HCT116 (cell line): ENCODE measurements around the gene COL26A1. TPM values are rescaled to one million over a fixed set of nuclear protein-coding genes. Genes with fewer than 3 reads are reported as not detected.
A peak's percentile ranks its signal among the peaks of the same experiment; 100 is the strongest.

Source experiments
- ATAC-seq: fragments of 200-7000 bp; cut with Tn5 transposase; 2 replicates; pipeline ENCODE4 v1.9.1; 2020; ENCODE audit warnings: mild to moderate bottlenecking, moderate library complexity
- BruUV-seq: library from RNA; stranded (reverse); fragments of 400-500 nt; replicated peaks from 2 replicates; lab custom pipeline; 2021; lab: Mats Ljungman, UMichigan
- CTCF ChIA-PET: fragments of 300-600 bp; sonication (Branson Sonifier 250); formaldehyde crosslinking; loops from one replicate; lab custom pipeline; 2021; ENCODE audit warnings: antibody characterized with exemption; lab: Charles Lee
- POLR2A ChIA-PET: fragments of 300-600, 350-600 bp; sonication (Branson Sonifier 250); formaldehyde crosslinking; loops from one replicate; lab custom pipeline; 2021; ENCODE audit warnings: antibody characterized with exemption; lab: Charles Lee
- RAD21 ChIA-PET, 2 experiments: fragments of 300-600 bp; sonication (Branson Sonifier 250); formaldehyde crosslinking; loops; one replicate each; lab custom pipeline; 2023; ENCODE audit warnings: low total read pairs in 2 of 2; ENCODE audit not compliant: uncharacterized antibody in 2 of 2, unreplicated experiment in 2 of 2, low non-redundant PET in 1 of 2; lab: Charles Lee
- DNase-seq: peaks from one replicate; pipeline ENCODE4 v3.0.0-alpha.2; 2010; ENCODE audit warnings: low read depth, low spot score
- H2AFZ ChIP-seq: fragments of 200-600 bp; shearing (Covaris generic), sonication (generic); 2 replicates; pipeline ENCODE4 v1.6.1; 2017; ENCODE audit warnings: low read depth, mixed run types, mixed read lengths, antibody characterized with exemption, low read length; ENCODE audit not compliant: poor library complexity, severe bottlenecking
- H3K27ac ChIP-seq: 2 replicates; pipeline ENCODE4 v1.5.1; 2012; ENCODE audit warnings: low read depth, low read length
- H3K27me3 ChIP-seq: fragments of 200-600 bp; sonication (generic); 2 replicates; pipeline ENCODE4 v1.6.1; 2016; ENCODE audit warnings: mixed run types, low read length, mixed read lengths; ENCODE audit not compliant: insufficient read depth
- H3K36me3 ChIP-seq, 2 experiments: fragments of 200-500 bp in 1 of 2; fragments of 200-600 bp in 1 of 2; sonication (Bioruptor generic) in 1 of 2; sonication (generic) in 1 of 2; 2 replicates each; pipeline versions ENCODE4 v1.5.1 to v1.6.1; 2014 to 2016; ENCODE audit warnings: low read length in 2 of 2, inconsistent platforms in 1 of 2, mixed read lengths in 1 of 2, mixed run types in 1 of 2; ENCODE audit not compliant: insufficient read depth in 2 of 2, control insufficient read depth in 1 of 2
- H3K4me1 ChIP-seq, 2 experiments: fragments of 200-600 bp in 1 of 2; sonication (generic) in 1 of 2; 2 replicates each; pipeline versions ENCODE4 v1.5.1 to v1.6.1; 2012 to 2017; ENCODE audit warnings: low read length in 2 of 2, inconsistent platforms in 1 of 2, mild to moderate bottlenecking in 1 of 2, mixed read lengths in 1 of 2, mixed run types in 1 of 2, moderate library complexity in 1 of 2; ENCODE audit not compliant: insufficient read depth in 2 of 2, control insufficient read depth in 1 of 2
- H3K4me2 ChIP-seq: fragments of 200-600 bp; sonication (generic); 2 replicates; pipeline ENCODE4 v1.6.1; 2017; ENCODE audit warnings: mixed run types, low read length, mixed read lengths
- H3K4me3 ChIP-seq, 2 experiments: fragments of 200-600 bp in 1 of 2; sonication (generic) in 1 of 2; replicated peaks in 1 of 2; 2 replicates each; pipeline ENCODE4 v1.5.1; 2011 to 2016; ENCODE audit warnings: low read length in 2 of 2, control low read depth in 1 of 2, low read depth in 1 of 2, mild to moderate bottlenecking in 1 of 2, mixed read lengths in 1 of 2, mixed run types in 1 of 2
- H3K79me2 ChIP-seq: fragments of 200-600 bp; sonication (generic); 2 replicates; pipeline ENCODE4 v1.6.1; 2017; ENCODE audit warnings: mild to moderate bottlenecking, mixed run types, low read length, moderate library complexity, mixed read lengths; ENCODE audit not compliant: insufficient read depth
- H3K9ac ChIP-seq: fragments of 200-600 bp; sonication (generic); 2 replicates; pipeline ENCODE4 v1.6.1; 2016; ENCODE audit warnings: low read length, mixed read lengths
- H3K9me2 ChIP-seq: fragments of 200-600 bp; sonication (generic), shearing (Covaris generic); 2 replicates; pipeline ENCODE4 v1.6.1; 2017; ENCODE audit warnings: mixed run types, mild to moderate bottlenecking, moderate library complexity; ENCODE audit not compliant: insufficient read depth
- H3K9me3 ChIP-seq, 2 experiments: fragments of 200-500 bp in 1 of 2; fragments of 200-600 bp in 1 of 2; sonication (Bioruptor generic) in 1 of 2; sonication (generic) in 1 of 2; 2 replicates each; pipeline ENCODE4 v1.6.1; 2014 to 2017; ENCODE audit warnings: low read length in 2 of 2, mixed read lengths in 2 of 2, inconsistent platforms in 1 of 2, low read depth in 1 of 2, mild to moderate bottlenecking in 1 of 2, mixed run types in 1 of 2, moderate library complexity in 1 of 2; ENCODE audit not compliant: control insufficient read depth in 1 of 2, insufficient read depth in 1 of 2
- H4K20me1 ChIP-seq: fragments of 200-600 bp; sonication (generic), shearing (Covaris generic); 2 replicates; pipeline ENCODE4 v1.6.1; 2017; ENCODE audit warnings: mixed run types, mild to moderate bottlenecking, moderate library complexity; ENCODE audit not compliant: insufficient read depth
- ATF3 ChIP-seq: IDR thresholded peaks from 2 replicates; pipeline ENCODE4 v1.6.1; 2012
- CTCF ChIP-seq, 3 experiments: fragments of 200-600 bp in 1 of 3; sonication (generic) in 1 of 3; IDR thresholded peaks in 2 of 3; conservative IDR thresholded peaks in 1 of 3; 2 replicates each; pipeline ENCODE4 v1.5.1; 2012 to 2017; ENCODE audit warnings: low read depth in 2 of 3, low read length in 2 of 3, antibody characterized with exemption in 1 of 3, borderline replicate concordance in 1 of 3, control low read depth in 1 of 3, mild to moderate bottlenecking in 1 of 3, mixed read lengths in 1 of 3, mixed run types in 1 of 3, moderate library complexity in 1 of 3; ENCODE audit not compliant: insufficient read depth in 1 of 3
- EGR1 ChIP-seq: IDR thresholded peaks from 2 replicates; pipeline ENCODE4 v1.6.1; 2012; ENCODE audit warnings: low read depth
- EZH2 ChIP-seq: fragments of 200-600 bp; sonication (generic); IDR thresholded peaks from 2 replicates; pipeline ENCODE4 v1.6.1; 2017; ENCODE audit warnings: antibody characterized with exemption, mixed run types
- FOSL1 ChIP-seq: IDR thresholded peaks from 2 replicates; pipeline ENCODE4 v1.6.1; 2012; ENCODE audit warnings: low read depth
- JUND ChIP-seq: IDR thresholded peaks from 2 replicates; pipeline ENCODE4 v1.6.1; 2012
- MAX ChIP-seq: IDR thresholded peaks from 2 replicates; pipeline ENCODE4 v1.6.1; 2012
- POLR2A ChIP-seq: IDR thresholded peaks from 2 replicates; pipeline ENCODE4 v1.7.0; 2011; ENCODE audit warnings: borderline replicate concordance; ENCODE audit not compliant: insufficient read depth, insufficient read length; ENCODE audit errors: extremely low read depth
- POLR2AphosphoS5 ChIP-seq: IDR thresholded peaks from 2 replicates; pipeline ENCODE4 v1.6.1; 2011; ENCODE audit warnings: mild to moderate bottlenecking, low read depth, low read length, moderate library complexity
- SIN3A ChIP-seq: IDR thresholded peaks from 2 replicates; pipeline ENCODE4 v1.6.1; 2012; ENCODE audit warnings: low read depth
- SP1 ChIP-seq: IDR thresholded peaks from 2 replicates; pipeline ENCODE4 v1.6.1; 2012; ENCODE audit warnings: low read depth
- TCF7L2 ChIP-seq: IDR thresholded peaks from 2 replicates; pipeline ENCODE4 v1.7.0; 2011; ENCODE audit warnings: borderline replicate concordance, inconsistent platforms; ENCODE audit not compliant: insufficient read depth, insufficient read length; ENCODE audit errors: extremely low read depth
- YY1 ChIP-seq: IDR thresholded peaks from 2 replicates; pipeline ENCODE4 v1.6.1; 2011; ENCODE audit warnings: low read length, low read depth, moderate library complexity, mild to moderate bottlenecking; ENCODE audit not compliant: insufficient replicate concordance; ENCODE audit errors: extremely low read depth
- ZBTB33 ChIP-seq: IDR thresholded peaks from 2 replicates; pipeline ENCODE4 v1.6.1; 2011; ENCODE audit warnings: mild to moderate bottlenecking, low read length, moderate library complexity; ENCODE audit not compliant: insufficient replicate concordance; ENCODE audit errors: extremely low read depth
- intact Hi-C: fragments of 100-400 bp; cut with micrococcal nuclease; formaldehyde crosslinking; loops from 2 replicates; pipeline ENCODE4 v1.10.0; 2022
- total RNA-seq: library from RNA; stranded (reverse); gene quantifications from one replicate; pipeline ENCODE4 v1.2.1, GENCODE V29; 2021; ENCODE audit not compliant: unreplicated experiment

The COL26A1 gene
- total RNA-seq, 1 experiment from 2014 or later: 0.27 TPM

- ChIA-PET POLR2A (no interaction called here), CTCF (no interaction called here), RAD21 (no interaction called here)
- Histone ChIP-seq H3K9ac (no peak overlapping the region), H3K36me3 (no peaks in the 10 kb centered on the region), H3K4me2 (no peak overlapping the region), H3K4me1 (peaks cover 16 to 24% of the 10 kb centered on the region in 2 experiments; a peak in 3 of 4 replicates), H3K4me3 (no peak overlapping the region), H3K79me2 (no peaks in the 10 kb centered on the region), H4K20me1 (no peaks in the 10 kb centered on the region), H3K9me3 (no peaks in the 10 kb centered on the region), H3K9me2 (no peaks in the 10 kb centered on the region), H3K27me3 (no peaks in the 10 kb centered on the region), H2AFZ (no peak overlapping the region), H3K27ac (no peak overlapping the region)
- TF ChIP-seq EGR1 (no peak), SP1 (no peak), ATF3 (no peak), EZH2 (no peak)
- intact Hi-C loops: no loop called here
- ATAC-seq (no peak), DNase-seq (no peak)
- no TSS peak for BruUV-seq
Measured at GRCh38 chr7:101562531-101563197, 200.0 kb downstream of the COL26A1 start.

- ATAC-seq (no peak), DNase-seq (no peak)
- Histone ChIP-seq H3K27me3 (no peaks in the 10 kb centered on the region), H3K4me1 (peaks cover 16 to 24% of the 10 kb centered on the region in 2 experiments; a peak in 3 of 4 replicates), H3K9ac (no peak overlapping the region), H3K9me3 (no peaks in the 10 kb centered on the region), H4K20me1 (no peaks in the 10 kb centered on the region), H3K4me3 (no peak overlapping the region), H3K79me2 (no peaks in the 10 kb centered on the region), H3K9me2 (no peaks in the 10 kb centered on the region), H3K27ac (peak overlapping the region; percentile 29; the same call in 1 of the 2 replicates), H3K36me3 (no peaks in the 10 kb centered on the region), H3K4me2 (no peak overlapping the region), H2AFZ (no peak overlapping the region)
- POLR2A ChIA-PET: no interaction called here
- CTCF ChIA-PET: no interaction called here
- BruUV-seq: no TSS peak
- intact Hi-C loops: no loop called here
- RAD21 ChIA-PET: interaction anchor here in 1 of 2 experiments (0.6 kb wide), 1 partner anchor 251 kb away, joined by 4 read pairs; no protein-coding TSS in a partner anchor
- TF ChIP-seq FOSL1: no peak
- TF ChIP-seq POLR2AphosphoS5: no peak
- TF ChIP-seq JUND: no peak
- no peak for TF ChIP-seq CTCF (IDR thresholded peaks at IDR 0.05 in 2 of 3, conservative IDR thresholded peaks at IDR 0.05 in 1 of 3; ENCODE audit: borderline replicate concordance in 1 of 3, insufficient read depth in 1 of 3, low read depth in 2 of 3, low read length in 2 of 3)
- no peak for TF ChIP-seq TCF7L2
- TF ChIP-seq EZH2: no peak
- TF ChIP-seq ZBTB33: no peak
- no peak for TF ChIP-seq EGR1
- no peak for TF ChIP-seq MAX
- no peak for TF ChIP-seq SIN3A
- no peak for TF ChIP-seq POLR2A
- no peak for TF ChIP-seq YY1
- no peak for TF ChIP-seq SP1
Measured at GRCh38 chr7:101563198-101563901, 200.7 kb downstream of the COL26A1 start.
